NB4 (cell line): Measurements from ENCODE around the gene GLB1L3.

Experiments
- POLR2A ChIP-seq: IDR thresholded peaks from 2 replicates; pipeline ENCODE4 v1.6.1; 2011; ENCODE audit warnings: mild to moderate bottlenecking; ENCODE audit not compliant: insufficient read length; ENCODE audit errors: extremely low read depth
- TF ChIP-seq, protein P1 (sequence below): IDR thresholded peaks from one replicate; pipeline ENCODE4 v1.5.1; 2012; ENCODE audit warnings: low read depth, low read length

GRCh38 chr11:134246100-134246499 is 30.1 kb upstream of the GLB1L3 start:
- TF ChIP-seq, protein P1, sequence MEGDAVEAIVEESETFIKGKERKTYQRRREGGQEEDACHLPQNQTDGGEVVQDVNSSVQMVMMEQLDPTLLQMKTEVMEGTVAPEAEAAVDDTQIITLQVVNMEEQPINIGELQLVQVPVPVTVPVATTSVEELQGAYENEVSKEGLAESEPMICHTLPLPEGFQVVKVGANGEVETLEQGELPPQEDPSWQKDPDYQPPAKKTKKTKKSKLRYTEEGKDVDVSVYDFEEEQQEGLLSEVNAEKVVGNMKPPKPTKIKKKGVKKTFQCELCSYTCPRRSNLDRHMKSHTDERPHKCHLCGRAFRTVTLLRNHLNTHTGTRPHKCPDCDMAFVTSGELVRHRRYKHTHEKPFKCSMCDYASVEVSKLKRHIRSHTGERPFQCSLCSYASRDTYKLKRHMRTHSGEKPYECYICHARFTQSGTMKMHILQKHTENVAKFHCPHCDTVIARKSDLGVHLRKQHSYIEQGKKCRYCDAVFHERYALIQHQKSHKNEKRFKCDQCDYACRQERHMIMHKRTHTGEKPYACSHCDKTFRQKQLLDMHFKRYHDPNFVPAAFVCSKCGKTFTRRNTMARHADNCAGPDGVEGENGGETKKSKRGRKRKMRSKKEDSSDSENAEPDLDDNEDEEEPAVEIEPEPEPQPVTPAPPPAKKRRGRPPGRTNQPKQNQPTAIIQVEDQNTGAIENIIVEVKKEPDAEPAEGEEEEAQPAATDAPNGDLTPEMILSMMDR = no peak
- no peak for TF ChIP-seq POLR2A
